Stimulated activated CD4-positive, alpha-beta T cell treated with anti-CD3 and anti-CD28 coated beads, Interleukin-4, amount 100 ng/mL, for 4 hours (primary cell): Measurements from ENCODE around the gene PNLDC1.
"Not testable (repeated sequence)": the region's sequence is repeated elsewhere in the genome, so short reads cannot be mapped to it uniquely, and the experiment has no call there.

Experiments used
- DNase-seq, 2 experiments: peaks; one replicate each; pipeline ENCODE4 v3.0.0-alpha.2; 2020

PNLDC1 gene

DNA sequence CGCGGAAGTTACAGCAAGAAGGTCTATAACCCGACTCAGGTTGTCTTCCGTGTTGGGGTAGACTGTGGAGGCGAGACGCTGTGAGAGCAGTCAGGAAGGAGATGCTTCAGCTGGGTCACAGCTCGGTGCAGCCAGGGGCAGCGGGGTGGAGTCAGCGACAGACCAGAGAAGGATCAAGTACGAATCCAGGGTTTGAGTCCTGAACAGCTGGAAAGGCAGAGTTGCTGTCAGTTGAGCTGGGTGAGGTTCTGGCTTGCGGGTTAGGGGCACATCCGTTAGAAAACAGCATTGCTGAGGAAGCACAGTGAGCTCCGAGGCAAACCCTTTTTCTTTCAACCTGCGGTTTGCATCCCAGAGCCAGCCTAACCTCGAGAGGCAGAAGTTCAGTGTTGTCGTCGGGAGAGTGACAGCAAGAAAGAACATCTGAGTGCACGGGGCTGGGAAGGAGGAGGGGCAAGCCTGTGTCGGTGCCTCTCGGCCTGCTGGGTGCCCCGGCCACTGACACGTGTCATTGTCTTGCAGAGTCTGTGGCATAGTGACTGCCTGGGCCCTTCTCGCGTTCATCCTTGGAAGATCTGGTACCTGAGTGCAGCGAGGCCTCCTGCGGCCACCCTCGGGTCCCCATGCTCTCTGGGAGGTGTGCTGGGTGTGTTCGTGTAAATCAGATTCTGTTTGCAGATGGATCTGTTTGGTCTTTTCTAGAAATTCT, 20.0 kb downstream of the PNLDC1 start:
- DNase-seq: peak; percentile 15 to 26

DNA sequence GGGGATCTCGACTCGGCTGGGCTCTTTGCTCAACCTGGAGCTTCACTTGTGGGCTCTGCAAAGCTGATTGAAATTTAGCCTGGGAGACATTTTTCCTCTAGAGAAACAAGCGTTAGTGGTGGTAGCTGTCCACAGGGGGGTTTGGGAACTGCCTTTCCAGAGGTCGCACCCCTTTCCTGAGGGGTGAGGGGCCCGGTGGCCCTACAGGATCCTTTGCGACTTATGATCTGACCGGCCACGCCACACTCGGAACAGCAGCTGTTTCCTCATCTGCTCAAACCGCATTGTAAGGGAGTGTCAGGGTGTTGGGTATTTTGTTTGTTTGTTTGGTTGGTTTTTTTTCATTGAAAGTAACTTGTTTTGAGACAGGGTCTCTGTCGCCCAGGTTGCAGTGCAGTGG, 21.0 kb downstream of the PNLDC1 start:
- no peak for DNase-seq

GRCh38 chr6:159821726-159822125, 21.6 kb downstream of the PNLDC1 start:
- DNase-seq: no peak

DNA sequence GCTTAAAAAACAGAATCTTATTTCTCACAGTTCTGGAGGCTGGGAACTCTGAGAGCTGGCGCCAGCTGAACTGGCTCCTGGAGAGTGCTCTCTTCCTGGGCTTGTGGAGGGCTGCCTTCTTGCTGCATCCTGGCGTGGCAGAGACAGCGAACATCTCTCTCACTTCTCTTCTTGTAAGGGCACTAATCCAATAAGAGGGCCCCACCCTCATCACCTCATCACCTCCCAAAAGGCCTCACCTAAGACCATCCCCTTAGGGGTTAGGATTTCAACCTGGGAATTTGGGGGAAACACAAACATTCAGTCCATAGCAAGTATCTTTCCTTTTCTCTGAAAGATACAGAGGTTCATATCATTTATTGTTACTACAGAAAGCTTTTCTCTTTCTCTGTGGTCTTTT, 23.9 kb downstream of the PNLDC1 start:
- no peak for DNase-seq

GRCh38 chr6:159824690-159825089, 24.6 kb downstream of the PNLDC1 start:
- not testable (repeated sequence) for DNase-seq

GRCh38 chr6:159826004-159826403, 25.9 kb downstream of the PNLDC1 start:
- DNase-seq: no peak

DNA sequence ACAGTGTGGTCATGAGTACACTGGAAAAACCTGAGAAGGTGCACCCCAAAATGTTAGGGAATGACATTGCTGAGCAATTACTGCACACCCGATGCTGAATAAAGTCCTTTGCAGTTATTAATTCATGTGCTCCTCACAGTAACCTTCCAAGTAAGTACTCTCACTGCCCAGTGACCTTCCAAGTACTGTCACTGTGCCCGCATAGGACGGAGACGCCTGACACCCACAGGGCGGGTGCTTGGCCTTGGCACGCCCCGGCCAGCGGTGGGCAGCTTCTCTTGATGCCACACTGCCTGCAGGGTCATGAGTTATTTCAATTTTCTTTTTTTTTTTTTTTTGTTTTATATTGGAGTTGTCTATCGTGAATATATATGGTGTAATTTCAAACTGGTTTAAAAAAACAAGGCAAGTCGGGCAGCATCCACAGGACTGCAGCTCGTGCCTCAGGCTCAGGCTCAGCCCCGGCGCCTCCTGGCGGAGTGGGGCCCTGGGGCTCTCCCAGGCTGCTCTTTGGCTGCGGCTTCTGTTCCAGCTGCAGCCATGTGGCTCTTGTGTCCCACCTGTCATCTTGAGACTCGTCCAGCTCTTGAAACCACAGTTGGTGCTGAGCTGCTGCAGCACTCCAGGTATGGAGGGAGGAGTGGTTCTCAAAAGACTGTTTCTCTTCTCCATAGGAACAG, 27.0 kb downstream of the PNLDC1 start:
- no peak for DNase-seq

- no peak for DNase-seq
Observed at GRCh38 chr6:159828074-159828473, 28.0 kb downstream of the PNLDC1 start.

- no peak for DNase-seq
Observed at GRCh38 chr6:159829526-159829925, 29.4 kb downstream of the PNLDC1 start.

- DNase-seq: no peak
Observed at GRCh38 chr6:159830501-159831372, 30.7 kb downstream of the PNLDC1 start.

DNA sequence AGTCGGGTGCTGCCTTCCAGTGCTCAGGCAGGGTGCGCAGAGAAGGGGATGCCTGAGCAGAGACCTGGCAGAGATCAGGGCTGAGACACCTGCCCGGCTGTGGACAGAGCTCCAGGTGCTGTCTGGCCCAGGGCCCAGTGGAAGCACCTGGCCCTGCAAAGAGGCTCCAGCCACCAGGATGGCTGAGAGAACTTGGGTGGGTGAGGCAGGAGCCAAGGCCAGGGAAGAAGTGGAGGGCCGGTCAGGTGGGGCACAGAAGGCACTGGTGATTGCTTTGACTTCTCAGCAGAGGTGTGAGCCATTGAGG, 31.2 kb downstream of the PNLDC1 start:
- DNase-seq: no peak

GRCh38 chr6:159832946-159833345, 32.9 kb downstream of the PNLDC1 start:
- DNase-seq: no peak

GRCh38 chr6:159833556-159833955, 33.5 kb downstream of the PNLDC1 start:
- DNase-seq: no peak

DNA sequence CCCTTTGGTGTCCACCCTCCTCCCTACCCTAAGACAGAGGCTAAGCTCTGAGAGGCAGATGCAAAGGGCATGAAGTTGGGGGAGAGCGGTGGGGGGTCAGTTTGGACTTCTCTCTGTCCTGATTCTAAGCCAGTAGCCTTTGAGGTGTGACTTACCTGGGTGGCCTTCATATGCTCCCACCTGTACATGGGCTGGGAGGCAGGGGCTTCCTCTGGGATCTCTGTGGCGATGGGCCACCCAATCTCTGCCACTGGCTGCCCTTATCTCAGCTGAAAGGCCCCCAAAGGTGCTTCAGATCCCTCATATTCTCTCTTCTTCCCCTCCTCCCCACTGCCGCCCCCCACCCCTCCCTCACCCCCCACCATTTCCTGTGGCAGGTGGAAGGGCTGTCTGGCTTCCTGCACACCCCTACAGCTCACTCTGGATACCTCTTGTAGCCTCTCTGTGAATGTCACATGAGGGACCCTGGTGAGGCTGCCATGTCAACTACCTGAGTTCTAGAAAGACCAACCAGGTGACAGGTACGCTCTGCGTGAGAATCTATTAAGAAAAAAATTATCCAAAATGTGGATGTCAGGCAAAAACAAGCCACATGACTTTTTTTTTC, 34.0 kb downstream of the PNLDC1 start:
- no peak for DNase-seq

DNA sequence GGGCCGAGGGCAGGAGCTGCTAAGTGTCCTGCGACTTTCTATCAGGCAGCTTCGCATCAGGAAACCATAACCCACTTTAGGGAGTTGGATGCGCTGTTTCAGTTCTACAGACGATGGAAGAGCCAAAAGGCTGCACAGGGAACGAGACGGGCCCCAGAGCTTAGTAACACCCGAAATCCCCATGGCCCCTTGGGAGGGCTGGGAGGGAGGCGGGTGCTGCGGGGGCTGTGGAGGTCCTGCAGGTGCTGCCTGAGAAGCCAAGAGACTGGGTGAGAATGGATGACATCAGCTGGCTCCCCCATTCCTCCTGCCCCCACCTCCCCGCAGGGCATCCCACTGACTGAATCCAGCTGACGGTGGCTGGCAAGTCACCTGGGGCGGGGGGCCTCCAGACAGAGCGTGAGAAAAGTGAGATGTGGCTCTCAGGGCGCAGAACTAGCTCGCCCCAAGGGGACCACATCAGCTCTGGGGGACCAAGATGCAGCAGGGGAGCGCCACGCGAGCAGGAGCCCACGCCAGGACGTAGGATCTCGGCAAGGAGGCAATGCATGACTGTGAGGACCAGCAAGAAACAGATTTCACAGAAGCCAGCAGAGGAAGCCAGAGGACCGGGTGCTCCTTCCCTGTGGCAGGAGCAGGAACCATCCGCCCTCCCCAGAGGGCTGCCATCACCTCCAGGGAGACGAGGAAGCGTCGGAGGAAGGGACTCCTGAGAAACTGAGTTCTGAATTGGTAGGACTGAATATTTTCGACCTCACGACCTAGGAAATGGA, 36.8 kb downstream of the PNLDC1 start:
- DNase-seq: no peak

DNA sequence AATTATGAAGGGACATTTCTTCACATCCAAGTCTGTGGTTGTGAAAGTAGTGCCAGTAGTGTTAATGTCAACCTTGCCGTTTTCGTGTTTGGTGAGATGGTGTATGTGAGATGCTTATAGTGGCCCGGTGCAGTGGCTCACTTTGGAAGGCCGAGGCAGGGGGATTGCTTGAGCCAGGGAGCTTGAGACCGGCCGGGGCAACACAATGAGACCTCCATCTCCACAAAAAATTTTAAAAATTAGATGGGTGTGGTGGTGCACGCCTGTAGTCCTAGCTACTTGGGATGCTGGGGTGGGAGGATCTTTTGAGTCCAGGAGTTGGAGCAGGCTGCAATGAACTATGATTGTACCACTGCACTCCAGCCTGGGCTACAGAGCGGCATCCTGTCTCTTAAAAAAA, 37.4 kb downstream of the PNLDC1 start:
- no peak for DNase-seq

GRCh38 chr6:159838020-159838744, 38.1 kb downstream of the PNLDC1 start:
- no peak for DNase-seq

GRCh38 chr6:159842035-159842434, 42.0 kb downstream of the PNLDC1 start:
- DNase-seq: no peak

- no peak for DNase-seq
Observed at GRCh38 chr6:159844737-159845645, 44.9 kb downstream of the PNLDC1 start.

DNA sequence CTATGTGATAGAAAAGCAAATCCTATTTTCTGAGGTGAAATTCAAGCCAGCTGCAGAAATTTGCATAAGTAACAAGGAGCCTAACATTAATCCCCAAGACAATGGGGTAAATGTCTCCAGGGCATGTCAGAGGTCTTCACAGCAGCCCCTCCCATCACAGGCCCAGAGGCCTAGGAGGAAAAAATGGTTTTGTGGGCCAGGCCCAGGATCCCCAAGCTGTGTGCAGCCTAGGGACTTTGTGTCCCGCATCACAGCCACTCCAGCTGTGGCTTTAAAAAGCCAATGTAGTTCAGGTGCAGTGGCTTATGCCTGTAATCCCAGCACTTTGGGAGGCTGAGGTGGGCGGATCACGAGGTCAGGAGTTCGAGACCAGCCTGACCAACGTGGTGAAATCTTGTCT, 48.5 kb downstream of the PNLDC1 start:
- DNase-seq: not testable (repeated sequence)

DNA sequence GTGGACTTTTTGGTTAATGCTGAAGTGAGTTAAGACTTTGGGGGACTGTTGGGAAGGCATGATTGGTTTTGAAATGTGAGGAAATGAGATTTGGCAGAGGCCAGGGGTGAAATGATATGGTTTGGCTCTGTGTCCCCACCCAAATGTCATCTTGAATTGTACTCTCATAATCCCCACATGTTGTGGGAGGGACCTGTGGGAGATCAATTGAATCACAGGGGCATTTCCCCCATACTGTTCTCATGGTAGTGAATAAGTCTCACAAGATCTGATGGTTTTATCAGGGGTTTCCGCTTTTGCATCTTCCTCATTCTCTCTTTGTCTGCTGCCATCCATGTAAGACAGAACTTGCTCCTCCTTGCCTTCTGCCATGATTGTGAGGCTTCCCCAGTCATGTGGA, 49.8 kb downstream of the PNLDC1 start:
- DNase-seq: not testable (repeated sequence)
